Gastroesophageal sphincter (tissue), 4 donors: ENCODE measurements around the gene PTPN14. TPM values are rescaled to one million over a fixed set of nuclear protein-coding genes. Genes with fewer than 3 reads are reported as not detected.

Experiments used
- ATAC-seq: fragments of 150-250 bp; one replicate; pipeline ENCODE4 v1.9.1; 2016; ENCODE audit warnings: mild to moderate bottlenecking, moderate library complexity
- H3K27ac ChIP-seq, 4 donors: fragments of 200-600 bp; sonication (generic) in 3 of 4; 1 replicate in 3 of 4; 2 replicates in 1 of 4; pipeline ENCODE4 v1.5.1; 2016 to 2019
- H3K27me3 ChIP-seq: fragments of 200-600 bp; sonication (generic); one replicate; pipeline ENCODE4 v1.5.1; 2019
- H3K36me3 ChIP-seq, 2 donors: fragments of 200-600 bp; sonication (generic); one replicate each; pipeline ENCODE4 v1.5.1; 2019; ENCODE audit warnings: control low read depth in 1 of 2
- H3K4me1 ChIP-seq, 3 donors: fragments of 200-600 bp; sonication (generic); 1 replicate in 2 of 3; 2 replicates in 1 of 3; pipeline ENCODE4 v1.5.1; 2016 to 2019; ENCODE audit warnings: control low read depth in 2 of 3
- H3K4me3 ChIP-seq, 2 donors: fragments of 200-600 bp; sonication (generic); one replicate each; pipeline ENCODE4 v1.5.1; 2019; ENCODE audit warnings: mild to moderate bottlenecking in 1 of 2, moderate library complexity in 1 of 2
- H3K9me3 ChIP-seq, 3 donors: fragments of 200-600 bp; sonication (generic); one replicate each; pipeline ENCODE4 v1.5.1; 2017 to 2019; ENCODE audit warnings: control low read depth in 2 of 3
- CTCF ChIP-seq, 4 experiments: fragments of 200-600 bp in 2 of 4; fragments of 450-650 bp in 2 of 4; sonication (generic) in 1 of 4; IDR thresholded peaks; one replicate each; pipeline ENCODE4 v1.5.1; 2017 to 2019; ENCODE audit warnings: antibody characterized with exemption in 4 of 4, mild to moderate bottlenecking in 2 of 4, moderate library complexity in 2 of 4
- EP300 ChIP-seq: sonication (generic); formaldehyde crosslinking; IDR thresholded peaks from one replicate; pipeline ENCODE4 v1.6.1; 2017; ENCODE audit warnings: antibody characterized with exemption, mild to moderate bottlenecking
- POLR2A ChIP-seq, 2 donors: fragments of 450-650 bp; IDR thresholded peaks; one replicate each; pipeline ENCODE4 v1.6.1; 2017; ENCODE audit warnings: antibody characterized with exemption in 2 of 2, mild to moderate bottlenecking in 2 of 2, moderate library complexity in 1 of 2
- POLR2AphosphoS5 ChIP-seq: sonication (generic); formaldehyde crosslinking; IDR thresholded peaks from one replicate; pipeline ENCODE4 v1.6.1; 2017; ENCODE audit warnings: antibody characterized with exemption
- WGBS, 2 donors: methylation state at CpG; one replicate each; pipeline ENCODE4 v1.1.5; 2018; ENCODE audit warnings: low coverage in 1 of 2; 5-methylcytosine and 5-hydroxymethylcytosine counted together
- total RNA-seq, 4 donors: library from RNA; depleted of rRNA; stranded (reverse); fragments of >200 nt; gene quantifications; one replicate each; pipeline ENCODE4 v1.1.0, GENCODE V29; 2016

Gene PTPN14
- total RNA-seq, 4 donors from 2014 or later: 38.9 to 96.8 (median 75.4) TPM

- ATAC-seq: no peak
- no peaks in the 10 kb centered on the region for H3K4me1 ChIP-seq
- H3K27me3 ChIP-seq: no peaks in the 10 kb centered on the region
- no peak overlapping the region for H3K4me3 ChIP-seq
- H3K9me3 ChIP-seq: no peaks in the 10 kb centered on the region
- 85 to 90% methylated on average over 2 to 5 of the region's 5 CpGs for WGBS, 2 donors
- no peak for TF ChIP-seq EP300
- no peak for TF ChIP-seq POLR2A (IDR thresholded peaks at IDR 0.05)
- TF ChIP-seq POLR2AphosphoS5: no peak
- no peak for TF ChIP-seq CTCF (IDR thresholded peaks at IDR 0.05)
- H3K36me3 ChIP-seq: no peaks in the 10 kb centered on the region
- no peak overlapping the region for H3K27ac ChIP-seq
These were observed 35.8 kb upstream of the PTPN14 start for GRCh38 chr1:214587165-214587564.

- ATAC-seq: no peak
- Histone ChIP-seq H3K4me3 (no peak overlapping the region), H3K36me3 (no peaks in the 10 kb centered on the region), H3K27me3 (no peaks in the 10 kb centered on the region), H3K27ac (no peak overlapping the region), H3K4me1 (no peaks in the 10 kb centered on the region), H3K9me3 (no peaks in the 10 kb centered on the region)
- 86% methylated on average over 3 of the region's 3 CpGs; no CpG with 5 or more reads in 1 of the 2 donors for WGBS, 2 donors
- TF ChIP-seq POLR2AphosphoS5 (no peak), EP300 (no peak), POLR2A (IDR thresholded peaks at IDR 0.05) (no peak), CTCF (IDR thresholded peaks at IDR 0.05) (no peak)
These were observed 35.2 kb upstream of the PTPN14 start for GRCh38 chr1:214586621-214587020.

DNA sequence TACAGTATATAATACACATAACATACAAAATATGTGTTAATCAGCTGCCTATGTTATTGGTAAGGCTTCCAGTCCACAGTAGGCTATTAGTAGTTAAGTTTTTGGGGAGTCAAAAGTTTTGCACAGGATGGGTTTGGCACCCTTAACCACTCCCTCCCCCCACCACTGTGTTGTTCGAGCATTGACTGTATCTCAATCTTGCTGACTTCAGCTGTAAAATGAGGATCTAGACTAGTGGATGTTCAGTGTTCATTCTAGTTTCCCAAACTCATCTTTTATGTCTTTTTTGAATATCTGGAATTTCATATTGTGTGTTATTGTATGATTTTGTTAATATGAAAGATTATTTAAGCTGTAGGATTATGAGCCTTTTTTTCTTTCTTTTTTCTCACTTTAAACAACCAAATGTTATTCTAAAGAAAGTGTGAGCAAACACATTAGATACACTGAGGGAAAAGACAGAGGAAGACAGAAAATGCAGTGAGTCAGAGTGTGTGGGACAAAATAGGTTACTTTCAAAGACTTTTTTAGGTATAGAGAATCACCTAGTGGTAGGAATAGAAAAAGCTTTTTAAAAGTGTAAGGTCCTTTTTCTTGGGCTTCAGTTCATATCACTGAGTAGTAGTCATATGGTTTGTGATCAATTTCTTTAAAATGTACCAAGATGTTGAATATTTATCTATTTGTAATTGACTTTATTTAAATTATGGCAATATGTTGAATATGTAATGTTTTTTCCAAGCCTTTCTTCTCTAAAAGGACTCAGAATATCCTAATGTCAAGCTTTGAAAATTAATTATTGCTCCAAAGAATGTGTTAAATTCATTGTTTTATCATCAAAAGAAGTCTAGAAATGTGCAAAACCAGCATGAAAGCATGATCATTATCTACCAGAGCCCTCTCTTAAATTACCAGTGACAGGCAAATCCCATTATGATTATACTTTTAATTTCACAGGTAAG is 33.7 kb upstream of the PTPN14 start:
- H3K36me3 ChIP-seq: no peaks in the 10 kb centered on the region
- WGBS, 2 donors: 17 to 38% methylated on average over 1 of the region's 1 CpG
- no peak overlapping the region for H3K27ac ChIP-seq
- H3K4me3 ChIP-seq: no peak overlapping the region
- H3K4me1 ChIP-seq: no peaks in the 10 kb centered on the region
- peak; percentile 61 for ATAC-seq
- TF ChIP-seq CTCF (IDR thresholded peaks at IDR 0.05) (peak; percentile 75 to 81 (median 78)), EP300 (no peak)
- no peaks in the 10 kb centered on the region for H3K9me3 ChIP-seq
- H3K27me3 ChIP-seq: no peaks in the 10 kb centered on the region

DNA sequence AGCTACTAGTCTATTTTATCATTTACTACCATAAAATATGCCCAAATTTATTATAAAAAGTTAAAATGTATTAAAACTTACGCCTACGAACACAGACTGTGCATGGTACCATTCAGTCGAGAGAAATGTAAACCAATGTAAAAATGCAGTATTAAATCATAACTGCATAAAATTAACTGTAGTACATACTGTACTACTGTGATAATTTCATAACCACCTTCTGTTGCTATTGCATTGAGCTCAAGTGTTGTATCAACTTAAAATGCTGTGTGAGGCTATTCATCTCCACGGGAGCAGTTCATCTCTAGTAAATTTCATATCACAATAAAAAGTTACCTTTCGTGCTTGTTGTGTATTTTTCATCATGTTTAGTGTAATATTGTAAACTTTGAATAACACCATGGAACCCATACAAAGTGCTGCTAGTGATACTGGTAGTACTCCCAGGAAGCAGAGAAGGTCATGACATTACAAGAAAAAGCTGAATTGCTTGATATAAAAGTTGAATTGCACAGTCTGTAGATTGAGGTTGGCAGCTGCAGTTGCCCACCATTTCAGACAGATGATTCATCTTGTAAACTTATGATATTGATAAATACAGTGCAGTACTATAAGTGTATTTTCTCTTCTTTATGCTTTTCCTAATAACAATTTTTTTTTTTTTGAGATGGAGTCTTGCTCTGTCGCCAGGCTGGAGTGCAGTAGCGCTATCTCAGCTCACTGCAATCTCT is 32.6 kb upstream of the PTPN14 start:
- 80 to 88% methylated on average over 5 to 7 of the region's 7 CpGs for WGBS, 2 donors
- Histone ChIP-seq H3K27me3 (no peaks in the 10 kb centered on the region), H3K27ac (no peak overlapping the region), H3K9me3 (no peaks in the 10 kb centered on the region), H3K4me1 (no peaks in the 10 kb centered on the region), H3K4me3 (no peak overlapping the region), H3K36me3 (no peaks in the 10 kb centered on the region)
- TF ChIP-seq CTCF (IDR thresholded peaks at IDR 0.05) (no peak), POLR2AphosphoS5 (no peak), EP300 (no peak), POLR2A (IDR thresholded peaks at IDR 0.05) (no peak)
- ATAC-seq: no peak
